HepG2 (cell line): ENCODE data around the gene HDAC4. TPM values are rescaled to one million over a fixed set of nuclear protein-coding genes. Genes with fewer than 3 reads are reported as not detected.

Experiments used
- ATAC-seq: fragments of 200-7000 bp; cut with Tn5 transposase; 3 replicates; pipeline ENCODE4 v1.9.1; 2020; ENCODE audit warnings: mild to moderate bottlenecking, moderate library complexity
- BruUV-seq: library from RNA; stranded (reverse); fragments of 400-500 nt; replicated peaks from 2 replicates; lab custom pipeline; 2021; lab: Mats Ljungman, UMichigan
- CTCF ChIA-PET: fragments of 300-600 bp; formaldehyde crosslinking; extraction: SDS; loops from one replicate; lab custom pipeline; 2021; ENCODE audit warnings: low total read pairs, inconsistent platforms, low intra/inter-chr PET ratio; lab: Yijun Ruan, JAX
- POLR2A ChIA-PET: fragments of 350-600 bp; sonication (Branson Sonifier 250); formaldehyde crosslinking; loops from one replicate; lab custom pipeline; 2020; ENCODE audit warnings: antibody characterized with exemption, inconsistent platforms; lab: Yijun Ruan, JAX
- DNase-seq: peaks from one replicate; pipeline ENCODE4 v3.0.0-alpha.2; 2015; ENCODE audit warnings: low spot score
- FAIRE-seq: peaks from 3 replicates; lab custom pipeline; 2011; peaks lifted over from hg19 to GRCh38; lab: Jason Lieb, UNC
- H2AFZ ChIP-seq: one replicate; pipeline ENCODE4 v1.6.1; 2011; ENCODE audit warnings: low read length, inconsistent platforms
- H3K27ac ChIP-seq: fragments of 300-600 bp; 3 replicates; pipeline ENCODE4 v1.8.0; 2011; ENCODE audit warnings: mixed run types, mild to moderate bottlenecking, mixed read lengths, low read length, inconsistent platforms; ENCODE audit not compliant: insufficient read depth; ENCODE audit errors: extremely low read length
- H3K27me3 ChIP-seq, 2 experiments: fragments of 200-600 bp in 1 of 2; 2 replicates in 1 of 2; 3 replicates in 1 of 2; pipeline versions ENCODE4 v1.6.0 to v1.8.0; 2011; ENCODE audit warnings: low read length in 2 of 2, mild to moderate bottlenecking in 2 of 2, moderate library complexity in 2 of 2, inconsistent platforms in 1 of 2; ENCODE audit not compliant: insufficient read depth in 2 of 2, control insufficient read depth in 1 of 2
- H3K36me3 ChIP-seq, 2 experiments: fragments of 200-600 bp in 1 of 2; replicated peaks in 1 of 2; 2 replicates in 1 of 2; 3 replicates in 1 of 2; pipeline versions ENCODE4 v1.5.1 to v1.8.0; 2011; ENCODE audit warnings: low read length in 2 of 2, inconsistent platforms in 1 of 2; ENCODE audit not compliant: insufficient read depth in 2 of 2, control insufficient read depth in 1 of 2
- H3K4me1 ChIP-seq: 2 replicates; pipeline ENCODE4 v1.5.1; 2012; ENCODE audit warnings: low read length, inconsistent platforms; ENCODE audit not compliant: insufficient read depth
- H3K4me2 ChIP-seq: 2 replicates; pipeline ENCODE4 v1.6.0; 2011; ENCODE audit warnings: low read depth, low read length, inconsistent platforms
- H3K4me3 ChIP-seq, 3 experiments: fragments of 200-600 bp in 1 of 3; sonication (generic), shearing (Covaris generic) in 1 of 3; replicated peaks in 1 of 3; 2 replicates each; pipeline ENCODE4 v1.5.1; 2011 to 2016; ENCODE audit warnings: low read length in 3 of 3, inconsistent platforms in 2 of 3, low read depth in 2 of 3, mild to moderate bottlenecking in 2 of 3, control low read depth in 1 of 3, mixed read lengths in 1 of 3; ENCODE audit not compliant: insufficient read depth in 1 of 3
- H3K79me2 ChIP-seq: one replicate; pipeline ENCODE4 v1.6.1; 2011; ENCODE audit warnings: low read length, inconsistent platforms; ENCODE audit not compliant: insufficient read depth
- H3K9ac ChIP-seq: 2 replicates; pipeline ENCODE4 v1.6.0; 2011; ENCODE audit warnings: mild to moderate bottlenecking, low read depth, low read length, inconsistent platforms; ENCODE audit not compliant: insufficient read depth
- H3K9me3 ChIP-seq: 2 replicates; pipeline ENCODE4 v1.5.1; 2012; ENCODE audit warnings: mild to moderate bottlenecking, low read length
- H4K20me1 ChIP-seq: 2 replicates; pipeline ENCODE4 v1.6.0; 2011; ENCODE audit warnings: inconsistent platforms, mild to moderate bottlenecking, low read length, moderate library complexity; ENCODE audit not compliant: insufficient read depth
- ELK4 ChIP-seq: sonication (generic); formaldehyde crosslinking; IDR thresholded peaks from 2 replicates; pipeline ENCODE4 v1.9.0; 2021; ENCODE audit warnings: missing genetic modification reagents, borderline replicate concordance
- ERF ChIP-seq: IDR thresholded peaks from 2 replicates; pipeline ENCODE4 v1.6.1; 2018; ENCODE audit warnings: missing biosample characterization, missing genetic modification reagents
- FOXM1 ChIP-seq: sonication (generic); formaldehyde crosslinking; IDR thresholded peaks from 2 replicates; pipeline ENCODE4 v1.5.0; 2020; ENCODE audit warnings: missing genetic modification reagents
- FOXP1 ChIP-seq, 2 experiments: fragments of 450-650 bp in 1 of 2; IDR thresholded peaks; 2 replicates each; pipeline ENCODE4 v1.6.1; 2017 to 2018; ENCODE audit warnings: antibody characterized with exemption in 1 of 2
- GATAD2A ChIP-seq: IDR thresholded peaks from 2 replicates; pipeline ENCODE4 v1.6.1; 2016
- KDM3A ChIP-seq: IDR thresholded peaks from 2 replicates; pipeline ENCODE4 v1.6.1; 2018; ENCODE audit warnings: low read depth, missing compliant biosample characterization
- KLF9 ChIP-seq: IDR thresholded peaks from 2 replicates; pipeline ENCODE4 v1.6.1; 2016; ENCODE audit warnings: low read depth
- MED1 ChIP-seq: sonication (generic); formaldehyde crosslinking; IDR thresholded peaks from 2 replicates; pipeline ENCODE4 v1.4.0; 2020; ENCODE audit warnings: missing genetic modification reagents
- MTA1 ChIP-seq: sonication (generic); formaldehyde crosslinking; IDR thresholded peaks from 2 replicates; pipeline ENCODE4 v1.4.0; 2020; ENCODE audit warnings: missing genetic modification reagents, mild to moderate bottlenecking, borderline replicate concordance
- NCOA5 ChIP-seq: sonication (generic); formaldehyde crosslinking; IDR thresholded peaks from 2 replicates; pipeline ENCODE4 v1.4.0; 2020; ENCODE audit warnings: missing genetic modification reagents
- PRPF4 ChIP-seq: fragments of 200-400 bp; formaldehyde crosslinking; IDR thresholded peaks from 2 replicates; pipeline ENCODE4 v1.6.1; 2016; ENCODE audit warnings: low read length, low read depth; ENCODE audit not compliant: poor library complexity, severe bottlenecking
- RARA ChIP-seq: IDR thresholded peaks from 2 replicates; pipeline ENCODE4 v1.6.1; 2016; ENCODE audit warnings: missing genetic modification reagents, missing compliant biosample characterization
- RFX1 ChIP-seq: fragments of 450-650 bp; IDR thresholded peaks from 2 replicates; pipeline ENCODE4 v1.6.1; 2017
- RFX3 ChIP-seq: IDR thresholded peaks from 2 replicates; pipeline ENCODE4 v1.6.1; 2016; ENCODE audit warnings: missing biosample characterization, missing genetic modification reagents
- SRSF4 ChIP-seq: fragments of 200-400 bp; formaldehyde crosslinking; IDR thresholded peaks from one replicate; pipeline ENCODE4 v1.6.1; 2018; ENCODE audit warnings: mild to moderate bottlenecking, low read depth, low read length, moderate library complexity; ENCODE audit not compliant: poor library complexity, severe bottlenecking
- TEAD3 ChIP-seq: optimal IDR thresholded peaks from 2 replicates; pipeline ENCODE3; 2016; ENCODE audit warnings: borderline replicate concordance
- ZBTB21 ChIP-seq: sonication (generic); formaldehyde crosslinking; IDR thresholded peaks from 2 replicates; pipeline ENCODE4 v1.4.0; 2020; ENCODE audit warnings: missing genetic modification reagents
- ZBTB38 ChIP-seq: sonication (generic); formaldehyde crosslinking; IDR thresholded peaks from 2 replicates; pipeline ENCODE4 v1.5.1; 2020; ENCODE audit warnings: mild to moderate bottlenecking, missing genetic modification reagents
- ZC3H13 ChIP-seq: sonication (generic); formaldehyde crosslinking; IDR thresholded peaks from 2 replicates; pipeline ENCODE4 v1.8.1; 2023; ENCODE audit warnings: mild to moderate bottlenecking, missing genetic modification reagents, moderate library complexity
- ZNF207 ChIP-seq: fragments of 450-650 bp; IDR thresholded peaks from 2 replicates; pipeline ENCODE4 v1.6.1; 2016; ENCODE audit warnings: antibody characterized with exemption, borderline replicate concordance
- ZNF496 ChIP-seq: sonication (generic); formaldehyde crosslinking; IDR thresholded peaks from 2 replicates; pipeline ENCODE4 v1.8.1; 2023; ENCODE audit warnings: mild to moderate bottlenecking, moderate library complexity, missing genetic modification reagents; ENCODE audit not compliant: insufficient replicate concordance
- ZNF547 ChIP-seq: sonication (generic); formaldehyde crosslinking; IDR thresholded peaks from 2 replicates; pipeline ENCODE4 v1.5.1; 2020; ENCODE audit warnings: mild to moderate bottlenecking, missing genetic modification reagents
- ZNF83 ChIP-seq: sonication (generic); formaldehyde crosslinking; IDR thresholded peaks from 2 replicates; pipeline ENCODE4 v1.4.0; 2020; ENCODE audit warnings: missing genetic modification reagents, mild to moderate bottlenecking, borderline replicate concordance
- WGBS: methylation state at CpG from one replicate; pipeline ENCODE4 v1.1.6; 2017; ENCODE audit warnings: low lambda C conversion rate; 5-methylcytosine and 5-hydroxymethylcytosine counted together
- in situ Hi-C: cut with HindIII; loops from 2 replicates; pipeline ENCODE4 v1.10.0; 2017; ENCODE audit warnings: low pct_unique_long_range_greater_than_20kb; ENCODE audit not compliant: extremely low pct_ligation_motif_present
- intact Hi-C: fragments of 100-400 bp; cut with micrococcal nuclease; formaldehyde crosslinking; loops from one replicate; pipeline ENCODE4 v1.10.0; 2022; ENCODE audit not compliant: unreplicated experiment
- polyA plus RNA-seq, 8 experiments: library from polyadenylated mRNA; depleted of rRNA in 3 of 8; stranded (reverse) in 7 of 8; unstranded in 1 of 8; fragments of >200 nt; fragmentation: Illumina TruSeq in 4 of 8; extraction: Trizol in 4 of 8; gene quantifications; 2 replicates each; pipeline versions ENCODE4 v1.2.1 to v1.2.3, GENCODE V29; 2011 to 2016; ENCODE audit warnings: low read depth in 4 of 8, missing spikeins in 1 of 8, mixed read lengths in 1 of 8; ENCODE audit not compliant: insufficient read depth in 1 of 8
- total RNA-seq, 5 experiments: library from RNA; depleted of rRNA; stranded (reverse); fragments of >200 nt; fragmentation: Illumina TruSeq; extraction: Trizol; gene quantifications; 2 replicates each; pipeline ENCODE4 v1.2.3, GENCODE V29; 2016; ENCODE audit warnings: low read depth in 1 of 5
- TF ChIP-seq, protein P1 (sequence below): IDR thresholded peaks from 2 replicates; pipeline ENCODE4 v1.6.1; 2016; ENCODE audit warnings: control low read depth
- TF ChIP-seq, protein P2 (sequence below): sonication (generic); formaldehyde crosslinking; IDR thresholded peaks from 2 replicates; pipeline ENCODE4 v1.9.0; 2022; ENCODE audit warnings: low read depth, missing genetic modification reagents

The HDAC4 gene
- total and polyA plus RNA-seq, 2 of the 13 experiments (the other 11 are each of a cell fraction or from before 2014, with no cell fraction given) = 10.1 to 11.5 TPM

DNA sequence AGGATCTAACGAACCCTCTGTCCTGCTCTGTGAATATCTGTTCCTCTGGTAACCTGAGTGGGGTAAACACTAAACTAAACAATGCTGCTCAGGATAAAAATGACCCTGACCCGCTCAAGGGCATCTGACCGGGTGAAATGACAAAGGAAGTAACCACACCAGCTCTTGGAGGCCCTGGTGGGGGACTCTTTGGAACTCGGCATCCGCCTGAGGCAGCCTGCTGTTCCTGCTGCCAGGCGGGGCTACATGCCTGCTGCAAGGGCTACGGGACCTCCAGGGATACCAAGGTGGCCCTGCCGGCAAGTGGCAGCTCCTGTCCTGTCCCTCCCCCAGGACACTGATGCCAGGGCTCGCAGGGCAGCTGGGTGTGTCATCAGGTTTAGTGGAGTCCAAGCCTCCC lies 273.3 kb downstream of the HDAC4 start:
- FAIRE-seq = no peak
- CTCF ChIA-PET = no interaction called here
- Histone ChIP-seq H4K20me1 (peaks cover 3% of the 10 kb centered on the region; the same call in 1 of the 2 replicates), H2AFZ (no peak overlapping the region), H3K79me2 (no peaks in the 10 kb centered on the region), H3K4me2 (no peak overlapping the region), H3K36me3 (peaks cover 30 to 56% of the 10 kb centered on the region in 2 experiments), H3K4me1 (peaks cover 13% of the 10 kb centered on the region), H3K9me3 (no peaks in the 10 kb centered on the region), H3K9ac (no peak overlapping the region), H3K4me3 (no peak overlapping the region), H3K27ac (peak overlapping the region; percentile 46), H3K27me3 (no peaks in the 10 kb centered on the region)
- peak; percentile 59 for ATAC-seq
- 73% methylated on average over 7 of the region's 9 CpGs for WGBS
- peak; percentile 30 for DNase-seq
- POLR2A ChIA-PET = no interaction called here
- intact Hi-C loops = no loop called here
- in situ Hi-C loops = no loop called here
- BruUV-seq = no TSS peak
- no peak for TF ChIP-seq KDM3A (CRISPR knock-in tag)
- 0 out of 2 replicates have a peak, but pooled peaks have one; percentile 30 for TF ChIP-seq RFX3 (CRISPR knock-in tag)
- no peak for TF ChIP-seq ERF (CRISPR knock-in tag)
- no peak for TF ChIP-seq PRPF4
- no peak for TF ChIP-seq ZNF547 (CRISPR knock-in tag)
- TF ChIP-seq ZBTB38 = 0 out of 2 replicates have a peak, but pooled peaks have one; percentile 35
- no peak for TF ChIP-seq ZNF496 (CRISPR knock-in tag)
- peak; percentile 34 for TF ChIP-seq TEAD3
- TF ChIP-seq RFX1 = peak; percentile 74
- TF ChIP-seq, protein P1, sequence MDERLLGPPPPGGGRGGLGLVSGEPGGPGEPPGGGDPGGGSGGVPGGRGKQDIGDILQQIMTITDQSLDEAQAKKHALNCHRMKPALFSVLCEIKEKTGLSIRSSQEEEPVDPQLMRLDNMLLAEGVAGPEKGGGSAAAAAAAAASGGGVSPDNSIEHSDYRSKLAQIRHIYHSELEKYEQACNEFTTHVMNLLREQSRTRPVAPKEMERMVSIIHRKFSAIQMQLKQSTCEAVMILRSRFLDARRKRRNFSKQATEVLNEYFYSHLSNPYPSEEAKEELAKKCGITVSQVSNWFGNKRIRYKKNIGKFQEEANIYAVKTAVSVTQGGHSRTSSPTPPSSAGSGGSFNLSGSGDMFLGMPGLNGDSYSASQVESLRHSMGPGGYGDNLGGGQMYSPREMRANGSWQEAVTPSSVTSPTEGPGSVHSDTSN (CRISPR knock-in tag) = no peak
- no peak for TF ChIP-seq ZNF207
- TF ChIP-seq FOXP1 (IDR thresholded peaks at IDR 0.05) = no peak
- peak; percentile 50; the same call in 1 of the 2 replicates for TF ChIP-seq FOXP1 (CRISPR knock-in tag; IDR thresholded peaks at IDR 0.05)
- no peak for TF ChIP-seq SRSF4
- TF ChIP-seq ZNF83 (CRISPR knock-in tag) = no peak
- TF ChIP-seq RARA (CRISPR knock-in tag) = peak; percentile 68
- TF ChIP-seq FOXM1 = no peak
- peak; percentile 38 for TF ChIP-seq GATAD2A (CRISPR knock-in tag)
- no peak for TF ChIP-seq ZC3H13 (CRISPR knock-in tag)
- no peak for TF ChIP-seq MTA1 (CRISPR knock-in tag)
- no peak for TF ChIP-seq NCOA5 (CRISPR knock-in tag)
- no peak for TF ChIP-seq ZBTB21 (CRISPR knock-in tag)
- TF ChIP-seq KLF9 (CRISPR knock-in tag) = no peak
- peak; percentile 22; the same call in 1 of the 2 replicates for TF ChIP-seq MED1 (CRISPR knock-in tag)
- TF ChIP-seq, protein P2, sequence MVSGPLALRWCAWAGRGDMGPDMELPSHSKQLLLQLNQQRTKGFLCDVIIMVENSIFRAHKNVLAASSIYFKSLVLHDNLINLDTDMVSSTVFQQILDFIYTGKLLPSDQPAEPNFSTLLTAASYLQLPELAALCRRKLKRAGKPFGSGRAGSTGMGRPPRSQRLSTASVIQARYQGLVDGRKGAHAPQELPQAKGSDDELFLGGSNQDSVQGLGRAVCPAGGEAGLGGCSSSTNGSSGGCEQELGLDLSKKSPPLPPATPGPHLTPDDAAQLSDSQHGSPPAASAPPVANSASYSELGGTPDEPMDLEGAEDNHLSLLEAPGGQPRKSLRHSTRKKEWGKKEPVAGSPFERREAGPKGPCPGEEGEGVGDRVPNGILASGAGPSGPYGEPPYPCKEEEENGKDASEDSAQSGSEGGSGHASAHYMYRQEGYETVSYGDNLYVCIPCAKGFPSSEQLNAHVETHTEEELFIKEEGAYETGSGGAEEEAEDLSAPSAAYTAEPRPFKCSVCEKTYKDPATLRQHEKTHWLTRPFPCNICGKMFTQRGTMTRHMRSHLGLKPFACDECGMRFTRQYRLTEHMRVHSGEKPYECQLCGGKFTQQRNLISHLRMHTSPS = peak; percentile 64; the same call in 1 of the 2 replicates
- no peak for TF ChIP-seq ELK4 (CRISPR knock-in tag)
